Measurements from ENCODE around the gene TACC2. TPM values are rescaled to one million over a fixed set of nuclear protein-coding genes. Genes with fewer than 3 reads are reported as not detected.

TACC2 gene
- polyA plus RNA-seq, 3 donors: 13.0 to 34.9 (median 19.5) TPM

- WGBS, 3 donors: 66 to 84% (median 80%) methylated on average over 8 of the region's 8 CpGs
- no peak overlapping the region for H3K27ac ChIP-seq (ENCODE audit: low read depth, low read length)
Observed at GRCh38 chr10:122296363-122297120, 307.6 kb downstream of the TACC2 start.

GRCh38 chr10:122297583-122297982 is 308.6 kb downstream of the TACC2 start:
- H3K27ac ChIP-seq (ENCODE audit: low read depth, low read length): no peak overlapping the region
- 84 to 91% (median 88%) methylated on average over 8 of the region's 8 CpGs for WGBS, 3 donors

GRCh38 chr10:122298206-122298597 is 309.2 kb downstream of the TACC2 start:
- no peak overlapping the region for H3K27ac ChIP-seq (ENCODE audit: low read depth, low read length)
- 59 to 90% (median 88%) methylated on average over 6 of the region's 6 CpGs for WGBS, 3 donors

- H3K27ac ChIP-seq (ENCODE audit: low read depth, low read length): no peak overlapping the region
- 22 to 28% (median 24%) methylated on average over 15 of the region's 15 CpGs for WGBS, 3 donors
Observed at GRCh38 chr10:122298598-122299301, 309.8 kb downstream of the TACC2 start.

- H3K27ac ChIP-seq (ENCODE audit: low read depth, low read length): no peak overlapping the region
- 84 to 89% (median 88%) methylated on average over 14 of the region's 14 CpGs for WGBS, 3 donors
Observed at GRCh38 chr10:122299423-122300075, 310.6 kb downstream of the TACC2 start.

GRCh38 chr10:122301055-122301810 is 312.3 kb downstream of the TACC2 start:
- 62 to 66% (median 66%) methylated on average over 12 of the region's 12 CpGs for WGBS, 3 donors
- H3K27ac ChIP-seq (ENCODE audit: low read depth, low read length): no peak overlapping the region

- no peak overlapping the region for H3K27ac ChIP-seq (ENCODE audit: low read depth, low read length)
- 79 to 91% (median 89%) methylated on average over 6 to 7 of the region's 7 CpGs for WGBS, 3 donors
Observed at GRCh38 chr10:122301811-122302115, 312.8 kb downstream of the TACC2 start.

- WGBS, 3 donors: 90 to 100% (median 92%) methylated on average over 4 of the region's 4 CpGs
- no peak overlapping the region for H3K27ac ChIP-seq (ENCODE audit: low read depth, low read length)
Observed at GRCh38 chr10:122302315-122302714, 313.4 kb downstream of the TACC2 start.

- 79 to 87% (median 87%) methylated on average over 9 of the region's 9 CpGs for WGBS, 3 donors
Observed at GRCh38 chr10:122303271-122304053, 314.5 kb downstream of the TACC2 start.

More at GRCh38 chr10:122303271-122304053, 314.5 kb downstream of the TACC2 start:
- H3K27ac ChIP-seq (ENCODE audit: low read depth, low read length): no peak overlapping the region

Other genes with a start within 250 kb of the TACC2 start
- gene ATE1, start 61.1 kb upstream of the TACC2 start, polyA plus RNA-seq: 1 to 10 TPM; 3.0 to 8.6 (median 8.0) TPM
- 10 to 100 TPM; 27.8 to 59.7 (median 51.3) TPM for gene NSMCE4A, start 13.9 kb upstream of the TACC2 start, polyA plus RNA-seq

Data from adipose tissue (tissue), 3 donors.